HG02798 (cell line): ENCODE measurements around the gene PTPN13.
"Not testable (repeated sequence)": the region's sequence is repeated elsewhere in the genome, so short reads cannot be mapped to it uniquely, and the experiment has no call there.

Source experiments
- ATAC-seq: cut with Tn5 transposase; IDR thresholded peaks from one replicate; pipeline ENCODE4 v1.9.1; 2021; ENCODE audit warnings: mild to moderate bottlenecking; ENCODE audit not compliant: unreplicated experiment, poor library complexity

PTPN13 gene

DNA sequence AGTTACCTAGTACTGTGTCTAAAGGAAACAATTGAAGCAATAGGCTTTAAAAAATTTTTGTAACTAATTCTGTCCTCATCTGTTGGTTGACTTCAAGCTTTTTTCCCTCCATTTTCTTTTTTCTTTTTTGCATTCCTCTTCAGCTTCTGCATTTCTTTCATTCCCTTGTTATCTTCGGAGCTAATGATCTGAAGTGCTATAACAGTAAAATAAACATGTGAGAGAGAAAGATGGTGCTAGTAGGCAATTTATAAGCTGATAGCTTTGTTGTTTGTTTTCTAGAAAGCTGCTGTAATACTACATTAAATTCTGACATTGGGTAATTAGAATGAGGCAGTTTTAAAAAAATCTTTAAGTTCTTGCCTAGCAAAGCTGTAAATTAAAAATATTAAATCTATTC lies 37.1 kb downstream of the PTPN13 start:
- no peak for ATAC-seq

DNA sequence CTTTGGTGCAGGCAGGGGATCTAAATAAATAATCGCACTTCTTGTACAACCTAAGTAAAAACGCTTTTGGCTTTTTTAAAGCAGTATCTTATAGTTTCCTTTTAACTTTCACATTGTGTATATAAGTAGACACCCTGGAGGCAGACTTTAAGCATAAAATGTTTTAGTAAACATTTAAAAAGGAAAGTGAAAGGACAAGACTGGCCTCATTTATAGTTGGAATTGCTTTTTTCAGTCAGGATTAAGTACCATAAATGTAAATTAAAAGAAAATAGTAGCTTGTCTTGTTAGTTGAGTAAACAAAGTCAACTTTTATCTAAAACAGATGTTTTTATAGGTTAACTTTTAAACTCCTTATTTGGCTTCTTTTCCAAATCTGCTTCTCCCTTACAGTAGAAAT lies 39.7 kb downstream of the PTPN13 start:
- no peak for ATAC-seq

DNA sequence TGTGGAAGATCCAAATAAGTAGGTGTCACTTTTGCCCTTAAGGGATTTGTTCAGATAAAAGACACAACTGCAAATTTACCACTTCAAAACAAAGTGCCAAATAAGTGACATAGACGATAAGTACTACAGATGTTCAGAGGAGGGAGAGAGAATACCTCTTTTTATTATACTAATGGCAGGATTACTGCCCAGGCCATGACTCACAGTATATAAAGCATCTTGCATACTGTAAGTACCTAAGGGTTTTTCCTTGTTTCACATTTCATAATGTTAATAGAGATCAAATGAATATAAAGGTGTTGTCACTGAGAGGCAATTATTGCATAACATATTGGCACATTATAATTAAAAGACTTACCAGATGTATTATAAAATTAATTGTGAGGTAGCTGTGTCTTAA lies 46.4 kb downstream of the PTPN13 start:
- ATAC-seq = no peak

DNA sequence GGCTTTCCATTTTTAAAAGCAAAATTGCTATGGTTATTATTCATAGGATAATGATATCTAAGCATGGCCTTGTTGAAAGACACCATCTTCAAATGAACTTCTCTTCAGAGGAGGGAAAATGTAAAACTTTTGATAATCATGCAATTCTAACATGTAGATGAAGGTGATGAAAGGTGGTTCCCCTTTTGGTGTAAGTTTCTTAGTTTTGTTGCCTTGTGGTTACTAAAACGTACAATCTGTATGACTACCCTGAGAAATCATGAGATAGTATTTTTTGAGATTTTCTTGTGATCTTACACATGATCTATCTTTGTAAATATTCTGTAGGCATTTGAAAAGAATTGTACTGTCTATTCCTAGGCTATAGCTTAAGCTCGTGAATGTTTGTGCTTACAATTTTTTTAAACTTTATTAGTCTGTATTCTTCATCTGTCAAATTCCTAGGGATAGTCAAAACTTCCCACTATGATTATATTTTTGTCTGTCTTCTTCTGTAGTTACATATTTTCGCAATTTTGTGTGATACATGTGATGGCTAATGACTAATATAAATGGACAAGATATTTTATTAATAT lies 47.5 kb downstream of the PTPN13 start:
- no peak for ATAC-seq

DNA sequence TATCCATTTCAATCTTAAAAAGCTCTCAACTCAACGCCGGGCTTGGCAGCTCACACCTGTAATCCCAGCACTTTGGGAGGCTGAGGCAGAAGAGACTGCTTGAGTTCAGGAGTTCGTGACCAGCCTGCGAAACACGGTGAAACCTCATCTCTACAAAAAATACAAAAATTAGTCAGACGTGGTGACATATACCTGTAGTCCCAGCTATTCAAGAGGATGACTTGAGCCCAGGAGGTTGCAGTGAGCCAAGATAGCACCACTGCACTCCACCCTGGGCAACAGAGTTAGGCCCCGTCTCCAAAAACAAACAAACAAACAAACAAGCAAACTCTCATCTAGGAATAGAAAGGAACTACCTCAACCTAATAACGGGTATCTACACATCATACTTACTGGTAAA lies 50.8 kb downstream of the PTPN13 start:
- ATAC-seq = no peak

DNA sequence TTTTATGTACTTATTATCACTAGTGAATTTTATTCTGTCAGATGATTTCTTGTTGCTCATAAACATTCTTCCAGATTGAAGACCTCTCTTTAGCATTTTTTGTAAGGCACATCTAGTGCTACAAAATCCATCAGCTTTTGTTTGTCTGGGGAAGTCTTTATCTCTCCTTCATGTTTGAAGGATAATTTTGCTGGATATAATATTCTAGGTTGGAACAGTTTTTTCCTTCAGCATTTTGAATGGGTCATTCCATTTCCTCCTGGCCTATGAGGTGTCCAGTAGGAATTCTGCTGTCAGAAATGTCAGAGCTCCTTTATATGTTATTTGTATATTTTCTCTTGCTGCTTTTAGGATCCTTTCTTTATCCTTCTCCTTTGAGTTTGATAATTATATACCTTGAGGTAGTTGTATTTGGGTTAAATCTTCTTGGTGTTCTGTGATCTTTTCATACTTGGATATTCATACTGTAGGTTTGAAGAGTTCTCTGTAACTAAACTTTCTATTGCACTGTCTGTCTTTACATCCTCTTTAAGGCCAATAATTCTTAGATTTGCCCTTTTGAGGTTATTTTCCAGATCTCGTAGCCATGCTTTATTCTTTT lies 58.3 kb downstream of the PTPN13 start:
- ATAC-seq = no peak

DNA sequence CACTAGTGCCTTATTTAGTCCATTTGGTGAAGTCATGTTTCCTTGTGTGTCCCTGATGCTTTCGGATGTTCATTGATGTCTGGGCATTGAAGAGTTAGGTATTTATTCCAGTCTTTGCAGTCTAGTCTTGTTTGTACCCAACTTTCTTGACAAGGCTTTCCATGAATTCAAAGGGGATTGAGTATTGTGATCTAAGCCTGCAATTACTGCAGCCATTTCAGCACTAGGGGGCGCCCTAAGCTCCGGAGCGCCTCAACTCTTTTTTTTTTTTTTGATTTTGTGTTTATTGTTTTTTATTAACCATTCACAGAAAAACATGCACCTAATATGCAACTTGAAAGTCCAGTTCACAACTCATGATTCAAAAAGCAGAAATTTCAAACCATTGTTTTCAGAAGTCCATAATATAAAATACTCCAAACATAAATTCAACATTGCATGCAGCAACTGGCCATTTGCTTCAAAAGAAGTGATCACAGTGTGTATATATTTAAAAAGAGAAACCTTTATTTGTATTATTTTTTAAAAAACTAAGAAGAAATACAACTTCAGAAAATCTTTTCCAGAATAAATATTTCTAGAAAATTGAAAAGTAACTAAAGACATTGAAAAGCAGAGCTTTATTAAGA lies 59.2 kb downstream of the PTPN13 start:
- ATAC-seq = no peak

DNA sequence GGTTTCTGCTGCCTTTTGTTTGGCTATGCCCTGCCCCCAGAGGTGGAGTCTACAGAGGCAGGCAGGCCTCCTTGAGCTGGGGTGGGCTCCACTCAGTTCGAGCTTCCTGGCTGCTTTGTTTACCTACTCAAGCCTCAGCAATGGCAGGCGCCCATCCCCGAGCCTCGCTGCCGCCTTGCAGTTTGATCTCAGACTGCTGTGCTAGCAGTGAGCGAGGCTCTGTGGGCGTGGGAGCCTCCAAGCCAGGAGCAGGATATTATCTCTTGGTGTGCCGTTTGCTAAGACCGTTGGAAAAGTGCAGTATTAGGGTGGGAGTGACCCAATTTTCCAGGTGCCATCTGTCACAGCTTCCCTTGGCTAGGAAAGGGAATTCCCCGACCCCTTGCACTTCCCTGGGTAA lies 62.7 kb downstream of the PTPN13 start:
- ATAC-seq = not testable (repeated sequence)

DNA sequence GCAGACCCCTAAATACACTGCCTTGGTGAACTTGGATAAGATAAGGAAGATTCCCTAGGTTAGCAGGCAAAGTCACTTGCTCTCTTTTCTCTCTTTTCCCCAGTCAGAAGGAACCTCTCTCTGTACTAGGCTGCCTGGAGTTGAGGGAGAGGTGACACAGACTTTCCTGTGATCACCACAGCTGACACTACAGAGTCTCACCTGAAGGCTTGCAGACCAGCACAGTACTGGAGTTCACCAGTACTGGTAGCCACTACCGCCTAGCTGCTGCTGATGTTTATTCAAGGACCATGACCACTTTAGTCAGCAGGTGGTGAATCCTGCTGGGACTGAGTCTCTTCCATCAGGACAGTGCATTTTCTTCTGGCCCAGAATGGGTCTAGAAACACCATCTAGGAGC lies 63.3 kb downstream of the PTPN13 start:
- ATAC-seq = no peak

DNA sequence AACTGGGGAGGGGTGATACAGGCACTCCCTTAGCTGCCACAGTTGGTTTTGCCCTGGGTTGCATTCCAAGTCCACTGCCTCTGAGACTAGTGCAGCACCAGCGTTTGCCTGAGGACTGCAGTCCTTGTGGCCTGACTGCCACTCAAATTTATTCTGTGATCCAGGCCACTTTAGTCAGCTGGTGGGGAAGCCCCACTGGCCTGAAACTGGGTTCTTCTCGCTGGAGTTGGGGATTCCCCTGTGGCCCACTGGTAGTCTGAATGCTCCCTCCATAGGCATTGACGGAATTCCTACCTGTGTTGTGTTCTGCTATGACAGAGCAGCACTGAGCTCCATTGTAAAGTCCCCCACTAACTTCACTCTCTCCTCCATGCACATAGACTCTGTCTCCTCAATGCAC lies 63.8 kb downstream of the PTPN13 start:
- ATAC-seq = no peak

DNA sequence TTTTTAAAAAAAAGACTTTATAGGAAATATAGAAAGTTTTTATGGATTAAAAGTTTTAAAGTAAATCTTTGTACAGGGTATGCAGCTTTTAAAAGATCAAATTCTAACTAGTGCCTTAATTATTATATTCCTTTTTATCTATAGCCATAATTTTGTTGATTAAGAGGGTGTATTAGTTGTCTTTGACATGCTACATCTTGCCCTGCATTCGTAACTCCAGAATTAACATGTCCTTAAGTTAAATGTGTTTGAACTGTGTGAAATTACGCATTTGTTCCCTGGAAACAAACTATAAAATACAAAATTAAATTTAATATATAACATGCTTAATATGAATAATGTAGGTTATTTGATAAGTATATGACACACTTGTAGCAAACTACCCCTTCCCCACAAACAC lies 66.3 kb downstream of the PTPN13 start:
- ATAC-seq = no peak

DNA sequence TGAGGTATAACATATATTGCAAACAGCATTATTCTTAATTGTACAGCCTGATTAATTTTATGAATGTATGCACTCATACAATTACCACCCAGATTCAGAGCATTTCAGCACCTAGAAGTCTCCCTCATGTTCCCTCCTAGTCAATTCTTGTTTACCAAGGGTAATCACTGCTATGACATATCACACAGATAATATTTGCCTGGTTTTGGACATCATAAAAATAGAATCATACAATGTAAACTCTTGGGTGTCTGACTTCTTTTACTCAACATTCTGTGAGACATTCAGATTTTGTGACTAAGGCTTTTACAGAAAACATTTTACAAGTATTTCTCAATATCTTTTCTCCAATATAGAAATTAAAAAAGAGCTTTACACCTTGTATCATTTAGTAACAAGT lies 66.9 kb downstream of the PTPN13 start:
- no peak for ATAC-seq

DNA sequence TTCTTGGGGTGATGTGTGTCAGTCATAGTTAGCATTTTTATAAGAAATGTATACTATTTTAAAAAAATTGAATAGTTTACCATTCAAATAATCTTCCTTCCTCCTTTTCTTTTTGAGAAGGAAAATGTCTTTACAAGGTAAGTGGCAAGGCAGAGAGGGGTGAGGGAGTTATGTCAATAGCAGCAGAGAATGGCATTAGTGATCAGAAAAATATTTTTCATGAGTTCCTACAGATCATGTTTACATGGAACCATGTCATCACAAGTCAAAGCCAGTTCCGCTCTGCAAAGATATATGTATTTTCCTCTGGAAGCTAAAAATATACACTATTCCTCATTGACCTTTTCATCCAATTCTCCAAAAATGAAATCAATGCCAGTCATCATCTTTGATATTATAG lies 67.3 kb downstream of the PTPN13 start:
- ATAC-seq = no peak

DNA sequence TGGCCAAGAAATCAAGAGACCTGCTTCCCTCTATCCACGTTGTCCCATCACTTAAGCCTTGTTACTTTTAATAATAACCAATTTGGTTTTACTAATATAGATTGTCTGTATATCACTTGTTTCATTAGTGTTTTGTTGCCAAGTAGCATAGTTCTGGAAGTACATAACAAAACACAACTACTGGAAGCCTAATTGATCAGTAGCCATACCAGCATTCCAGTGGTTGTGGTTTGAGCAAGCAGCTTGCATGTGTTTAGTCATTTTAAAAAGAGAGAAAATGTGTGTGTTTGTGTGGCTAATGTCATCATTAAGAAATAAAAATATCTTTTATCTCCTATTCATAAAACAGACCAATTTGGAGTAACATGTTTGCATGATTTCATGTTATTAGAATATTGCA lies 70.8 kb downstream of the PTPN13 start:
- ATAC-seq = no peak

DNA sequence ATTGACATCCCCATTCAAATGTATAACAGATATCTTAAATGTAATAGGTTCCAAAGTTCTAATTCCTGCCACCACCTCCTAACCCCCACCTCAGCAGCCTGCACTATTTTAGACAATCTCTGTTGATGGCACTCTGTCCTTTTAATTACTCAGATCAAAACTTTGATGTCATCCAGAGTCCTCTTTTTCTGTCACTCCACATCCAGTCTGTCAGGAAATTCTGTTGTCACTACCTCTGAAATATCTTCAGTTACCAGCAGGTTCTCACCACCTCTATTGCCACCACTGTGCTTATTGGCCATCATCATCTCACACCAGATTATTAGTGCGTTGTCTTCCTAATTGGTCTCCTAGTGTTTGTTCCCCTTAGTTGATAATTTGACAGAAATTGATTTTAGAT lies 76.2 kb downstream of the PTPN13 start:
- ATAC-seq = no peak

DNA sequence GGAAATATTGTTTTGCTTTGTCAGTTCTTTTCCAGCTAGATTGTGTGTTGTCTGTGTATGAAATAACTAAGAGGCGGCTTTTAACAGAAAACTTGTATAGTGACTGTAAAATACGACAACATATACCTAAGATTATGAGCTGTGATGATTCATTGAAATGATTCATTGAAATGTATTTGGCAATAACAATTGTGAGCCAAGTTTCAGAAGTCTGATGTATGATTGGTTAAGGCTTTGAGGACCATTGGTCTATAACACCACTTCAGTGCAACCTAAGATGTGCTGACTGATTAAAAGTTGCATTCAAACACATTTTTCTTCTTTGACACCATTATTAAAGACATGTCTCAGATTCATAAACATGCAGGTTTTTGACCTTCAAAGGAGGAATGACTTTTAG lies 76.6 kb downstream of the PTPN13 start:
- no peak for ATAC-seq

DNA sequence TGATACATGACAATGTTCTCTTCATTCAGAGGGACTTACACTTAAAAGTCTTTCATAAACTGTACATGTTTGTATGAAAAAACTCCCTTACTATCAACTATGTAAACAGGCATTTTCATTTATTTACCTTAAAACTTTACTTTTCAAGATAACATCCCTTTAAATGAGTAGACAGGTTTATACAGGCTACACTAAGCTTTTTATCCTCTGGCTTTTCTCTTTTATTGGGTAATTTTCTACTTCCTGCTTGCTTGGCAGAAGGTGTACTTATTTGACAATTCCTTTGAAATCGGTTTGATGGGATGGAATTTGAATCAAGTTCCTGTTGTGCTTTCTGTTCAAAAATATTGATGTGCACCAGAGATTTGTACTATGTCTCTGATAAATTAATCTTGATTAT lies 81.4 kb downstream of the PTPN13 start:
- no peak for ATAC-seq

DNA sequence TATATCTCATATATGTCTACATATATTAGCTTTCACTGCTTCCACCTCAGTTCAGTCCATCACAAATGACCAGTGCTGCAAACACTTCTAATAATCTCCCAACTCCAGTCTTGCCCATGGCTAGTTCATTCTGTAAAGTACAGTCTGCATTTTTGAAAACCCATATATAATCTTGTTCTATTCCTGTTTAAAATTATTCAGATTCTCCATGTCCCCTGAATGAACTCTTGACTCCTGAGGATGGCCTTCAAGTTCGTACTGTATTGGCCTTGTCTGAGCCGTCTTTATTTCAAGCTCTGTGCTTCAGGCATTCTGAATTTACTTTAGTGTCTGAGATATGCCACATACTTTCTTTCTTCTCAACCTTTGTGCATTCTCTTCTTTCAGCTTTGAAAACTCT lies 84.7 kb downstream of the PTPN13 start:
- no peak for ATAC-seq

DNA sequence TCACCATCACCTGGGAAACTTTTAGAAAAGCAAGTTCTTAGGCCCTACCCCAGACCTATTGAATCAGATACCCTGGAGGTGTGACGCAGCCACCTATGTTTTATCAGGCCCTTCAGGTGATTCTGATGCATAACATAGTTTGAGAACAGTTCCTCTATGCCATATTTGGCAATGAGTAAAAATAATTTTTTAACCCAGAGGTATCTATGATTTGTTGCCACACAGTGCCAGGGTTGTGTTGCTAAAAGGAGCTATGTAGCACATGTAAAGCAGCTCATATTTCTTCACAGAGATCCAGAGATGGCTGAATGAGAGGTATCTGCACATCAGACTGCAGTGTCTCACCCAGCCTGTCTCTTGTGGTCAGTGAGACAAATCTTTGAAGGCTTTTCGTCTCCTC lies 85.3 kb downstream of the PTPN13 start:
- no peak for ATAC-seq

DNA sequence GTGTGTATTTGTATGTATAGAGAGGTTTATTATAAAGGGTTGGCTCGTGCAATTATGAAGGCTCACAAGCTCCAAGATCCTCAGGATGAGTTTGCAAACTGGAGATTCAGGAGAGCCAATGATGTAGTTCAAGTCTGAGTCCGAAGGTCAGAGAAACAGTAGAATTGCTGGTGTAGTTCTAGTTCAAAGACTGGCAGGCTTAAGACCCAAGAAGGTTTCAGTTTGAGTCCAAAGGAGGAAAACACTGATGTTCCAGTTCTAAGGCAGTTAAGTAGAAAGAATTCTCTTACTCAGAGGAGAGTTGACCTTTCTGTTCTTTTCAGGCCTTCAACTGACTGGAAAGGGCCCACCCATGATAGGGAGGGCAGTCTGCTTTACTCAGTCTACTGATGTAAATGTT lies 89.1 kb downstream of the PTPN13 start:
- no peak for ATAC-seq

DNA sequence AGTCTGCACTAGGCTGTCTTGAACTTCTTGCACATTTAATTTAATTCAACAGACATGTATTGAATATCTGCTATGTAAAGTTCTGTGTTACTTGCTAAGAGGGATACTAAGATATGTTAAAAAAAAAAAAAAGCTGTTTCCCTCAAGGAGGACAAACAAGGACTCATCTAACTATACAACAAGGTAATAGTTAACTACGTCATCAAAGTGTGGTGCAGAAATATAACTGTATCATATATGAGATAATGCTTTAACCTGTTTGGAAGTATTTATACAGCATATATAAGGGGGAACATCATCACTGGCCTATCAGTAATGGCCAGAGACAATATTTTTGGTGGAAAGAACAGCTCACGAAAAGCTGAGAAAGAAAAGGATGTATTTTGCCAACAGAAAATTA lies 89.9 kb downstream of the PTPN13 start:
- no peak for ATAC-seq

DNA sequence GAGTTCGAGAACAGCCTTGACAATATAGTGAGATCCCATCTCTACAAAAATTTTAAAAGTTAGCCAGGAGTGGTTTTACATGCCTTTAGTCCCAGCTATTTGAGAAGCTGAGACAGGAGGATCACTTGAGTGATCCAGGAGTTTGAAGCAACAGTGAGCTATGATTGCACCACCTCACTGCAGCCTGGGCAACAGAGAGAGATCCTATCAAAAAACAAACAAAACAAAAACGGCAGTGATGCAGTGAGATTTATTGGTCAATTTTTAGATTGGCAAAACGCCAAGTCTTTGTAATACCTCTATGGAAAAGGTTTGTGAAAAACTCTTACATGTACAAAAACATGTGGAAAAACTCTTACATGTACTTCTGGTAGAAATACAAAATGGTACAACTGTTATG lies 91.3 kb downstream of the PTPN13 start:
- no peak for ATAC-seq
